DMS53 treated with DMSO at 0.1 percent for 48 hours (cell line): ENCODE results near the gene ZNF764.
A peak's percentile ranks its signal among the peaks of the same experiment; 100 is the strongest.
"Not testable (repeated sequence)": the region's sequence is repeated elsewhere in the genome, so short reads cannot be mapped to it uniquely, and the experiment has no call there.

Experiments
- DNase-seq: peaks from one replicate; lab custom pipeline; 2025; ENCODE audit not compliant: unreplicated experiment; lab: John Stamatoyannopoulos, UW

Gene ZNF764

GRCh38 chr16:30527635-30528178 is 30.5 kb downstream of the ZNF764 start:
- peak; percentile 70 for DNase-seq

GRCh38 chr16:30526823-30527634 is 31.1 kb downstream of the ZNF764 start:
- DNase-seq = peak; percentile 95

GRCh38 chr16:30526137-30526822 is 31.9 kb downstream of the ZNF764 start, which contains the start of gene ZNF768:
Gene ZNF768, minus strand, starts transcription at chr16:30526566. Its CDS starts 153 bp downstream, at chr16:30526413.
- DNase-seq = peak; percentile 10

GRCh38 chr16:30525844-30526136 is 32.4 kb downstream of the ZNF764 start:
- DNase-seq = peak; percentile 3

GRCh38 chr16:30524575-30525568 is 33.3 kb downstream of the ZNF764 start:
- no peak for DNase-seq

- no peak for DNase-seq
Observed at GRCh38 chr16:30523768-30524574, 34.2 kb downstream of the ZNF764 start.

GRCh38 chr16:30522702-30523463 is 35.3 kb downstream of the ZNF764 start:
- DNase-seq = not testable (repeated sequence)

GRCh38 chr16:30521873-30522641 is 36.1 kb downstream of the ZNF764 start:
- peak; percentile 36 for DNase-seq

- no peak for DNase-seq
Observed at GRCh38 chr16:30521476-30521872, 36.7 kb downstream of the ZNF764 start.

- no peak for DNase-seq
Observed at GRCh38 chr16:30519120-30520049, 38.8 kb downstream of the ZNF764 start.

GRCh38 chr16:30518552-30518951 is 39.6 kb downstream of the ZNF764 start:
- no peak for DNase-seq

- no peak for DNase-seq
Observed at GRCh38 chr16:30515275-30515674, 42.9 kb downstream of the ZNF764 start.

- DNase-seq = no peak
Observed at GRCh38 chr16:30511509-30511908, 46.7 kb downstream of the ZNF764 start.

- DNase-seq = no peak
Observed at GRCh38 chr16:30510376-30510938, 47.7 kb downstream of the ZNF764 start.

GRCh38 chr16:30509081-30509765 is 49.0 kb downstream of the ZNF764 start:
- no peak for DNase-seq
